ENCODE data around the gene TSPAN15.

Gene TSPAN15

DNA sequence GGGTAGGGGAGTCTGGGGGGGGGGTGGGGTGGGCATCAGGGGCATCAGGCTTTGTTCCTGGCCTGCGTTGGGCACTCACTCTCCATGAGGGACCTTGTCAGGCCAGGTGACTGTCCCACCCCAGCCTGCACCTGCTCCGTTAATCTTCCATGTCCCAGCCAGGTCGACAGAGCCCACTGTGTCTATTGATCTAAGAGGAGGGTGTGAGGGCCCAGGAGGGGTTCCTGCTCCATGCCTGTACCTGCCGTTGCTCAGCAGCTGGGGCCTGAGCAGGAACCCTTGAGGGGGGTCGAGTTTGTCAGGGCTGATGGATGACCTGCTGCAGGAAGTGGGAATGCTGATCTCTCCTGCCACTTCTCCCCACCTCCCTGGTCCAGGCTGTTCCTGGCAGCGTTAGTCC lies 103.3 kb downstream of the TSPAN15 start:
- TF ChIP-seq, protein P1, sequence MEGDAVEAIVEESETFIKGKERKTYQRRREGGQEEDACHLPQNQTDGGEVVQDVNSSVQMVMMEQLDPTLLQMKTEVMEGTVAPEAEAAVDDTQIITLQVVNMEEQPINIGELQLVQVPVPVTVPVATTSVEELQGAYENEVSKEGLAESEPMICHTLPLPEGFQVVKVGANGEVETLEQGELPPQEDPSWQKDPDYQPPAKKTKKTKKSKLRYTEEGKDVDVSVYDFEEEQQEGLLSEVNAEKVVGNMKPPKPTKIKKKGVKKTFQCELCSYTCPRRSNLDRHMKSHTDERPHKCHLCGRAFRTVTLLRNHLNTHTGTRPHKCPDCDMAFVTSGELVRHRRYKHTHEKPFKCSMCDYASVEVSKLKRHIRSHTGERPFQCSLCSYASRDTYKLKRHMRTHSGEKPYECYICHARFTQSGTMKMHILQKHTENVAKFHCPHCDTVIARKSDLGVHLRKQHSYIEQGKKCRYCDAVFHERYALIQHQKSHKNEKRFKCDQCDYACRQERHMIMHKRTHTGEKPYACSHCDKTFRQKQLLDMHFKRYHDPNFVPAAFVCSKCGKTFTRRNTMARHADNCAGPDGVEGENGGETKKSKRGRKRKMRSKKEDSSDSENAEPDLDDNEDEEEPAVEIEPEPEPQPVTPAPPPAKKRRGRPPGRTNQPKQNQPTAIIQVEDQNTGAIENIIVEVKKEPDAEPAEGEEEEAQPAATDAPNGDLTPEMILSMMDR (IDR thresholded peaks at IDR 0.05; ENCODE audit: insufficient read depth, low read length, poor library complexity, severe bottlenecking) = no peak
- no peak for DNase-seq (ENCODE audit: extremely low read depth, insufficient read length)
- no peak overlapping the region for H3K4me3 ChIP-seq (replicated peaks; ENCODE audit: low read depth, low read length)
- H3K36me3 ChIP-seq (ENCODE audit: control insufficient read depth, insufficient read depth, low read length) = no peaks in the 10 kb centered on the region
- H3K27me3 ChIP-seq (replicated peaks; ENCODE audit: control insufficient read depth, insufficient read depth, low read length) = no peaks in the 10 kb centered on the region

Data from GM06990 (cell line).